ENCODE results near the gene RABGEF1.

DNA sequence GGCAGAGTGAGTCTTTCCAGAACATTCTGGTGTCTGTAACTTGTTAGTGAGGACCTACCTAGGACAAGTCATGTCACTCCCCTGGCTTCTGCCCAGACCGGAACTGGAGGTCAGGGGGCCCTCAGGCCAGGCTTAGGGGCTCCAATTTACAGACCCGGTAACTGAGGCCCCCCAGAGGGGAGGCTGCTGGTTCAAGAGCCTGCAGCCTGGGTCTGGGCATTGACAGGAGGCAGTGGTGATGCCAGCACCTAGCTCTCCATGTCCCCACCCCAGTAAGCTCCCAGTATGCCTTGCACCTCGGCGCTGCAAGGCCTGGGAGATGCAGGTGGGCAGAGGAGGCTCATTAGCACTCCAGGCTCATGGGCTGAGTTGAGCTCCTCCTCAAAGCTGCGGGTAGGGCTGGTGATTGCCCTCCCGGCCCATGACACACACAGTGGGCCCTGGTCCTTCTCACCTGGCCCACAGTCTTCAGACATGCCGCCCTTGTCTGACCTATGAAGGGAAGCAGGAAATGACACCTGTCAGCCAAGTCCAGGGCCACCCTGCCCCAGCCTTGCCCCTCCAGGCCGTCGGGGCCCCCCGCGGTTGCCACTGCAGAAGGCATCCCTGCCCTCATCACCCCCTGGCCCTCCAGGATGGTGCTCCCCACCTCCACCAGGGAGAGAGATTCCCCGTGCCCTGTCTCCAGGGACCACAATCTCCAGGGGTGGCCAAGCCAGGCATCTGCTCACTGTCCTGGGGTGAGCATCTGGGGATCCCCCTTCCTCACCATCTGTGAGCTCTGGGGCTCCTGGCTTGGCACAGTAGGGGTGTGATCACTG, 92.2 kb downstream of the RABGEF1 start:
- TF ChIP-seq, protein P1, sequence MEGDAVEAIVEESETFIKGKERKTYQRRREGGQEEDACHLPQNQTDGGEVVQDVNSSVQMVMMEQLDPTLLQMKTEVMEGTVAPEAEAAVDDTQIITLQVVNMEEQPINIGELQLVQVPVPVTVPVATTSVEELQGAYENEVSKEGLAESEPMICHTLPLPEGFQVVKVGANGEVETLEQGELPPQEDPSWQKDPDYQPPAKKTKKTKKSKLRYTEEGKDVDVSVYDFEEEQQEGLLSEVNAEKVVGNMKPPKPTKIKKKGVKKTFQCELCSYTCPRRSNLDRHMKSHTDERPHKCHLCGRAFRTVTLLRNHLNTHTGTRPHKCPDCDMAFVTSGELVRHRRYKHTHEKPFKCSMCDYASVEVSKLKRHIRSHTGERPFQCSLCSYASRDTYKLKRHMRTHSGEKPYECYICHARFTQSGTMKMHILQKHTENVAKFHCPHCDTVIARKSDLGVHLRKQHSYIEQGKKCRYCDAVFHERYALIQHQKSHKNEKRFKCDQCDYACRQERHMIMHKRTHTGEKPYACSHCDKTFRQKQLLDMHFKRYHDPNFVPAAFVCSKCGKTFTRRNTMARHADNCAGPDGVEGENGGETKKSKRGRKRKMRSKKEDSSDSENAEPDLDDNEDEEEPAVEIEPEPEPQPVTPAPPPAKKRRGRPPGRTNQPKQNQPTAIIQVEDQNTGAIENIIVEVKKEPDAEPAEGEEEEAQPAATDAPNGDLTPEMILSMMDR (IDR thresholded peaks at IDR 0.05; ENCODE audit: insufficient read depth, low read depth, low read length), result no peak
- no peak for TF ChIP-seq EZH2 (IDR thresholded peaks at IDR 0.05; ENCODE audit: insufficient read depth, low read length)

Data from astrocyte (in vitro differentiated cells and primary cell).